22Rv1 (cell line): ENCODE results near the gene RAB11FIP2.

Experiments
- H3K27ac ChIP-seq: fragments of 450-650 bp; 2 replicates; pipeline ENCODE4 v1.5.1; 2017
- ZFX ChIP-seq: fragments of 450-650 bp; IDR thresholded peaks from 2 replicates; pipeline ENCODE4 v1.6.1; 2017; ENCODE audit warnings: antibody characterized with exemption, borderline replicate concordance
- TF ChIP-seq, protein P1 (sequence below): fragments of 450-650 bp; IDR thresholded peaks from 2 replicates; pipeline ENCODE4 v1.5.1; 2017; ENCODE audit warnings: mild to moderate bottlenecking

Gene RAB11FIP2

DNA sequence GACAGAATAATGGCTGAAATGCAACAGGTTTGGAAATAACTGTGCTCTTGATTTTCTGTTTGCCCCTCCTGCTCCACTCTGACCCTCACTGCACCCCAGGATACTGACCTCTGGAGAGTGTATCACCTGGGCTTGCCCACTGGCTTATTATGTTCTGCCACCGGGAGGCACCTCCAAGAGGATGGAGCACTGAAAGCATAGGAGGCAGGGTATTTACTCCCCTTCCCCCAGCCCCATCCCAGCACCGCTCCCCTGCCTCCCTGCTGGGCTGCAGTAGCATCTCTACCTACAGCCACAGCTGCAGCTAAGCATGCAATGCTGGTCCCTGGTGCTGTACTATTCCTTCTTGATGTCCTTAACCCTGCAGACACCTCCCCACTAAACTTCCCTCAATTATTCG is 26.4 kb downstream of the RAB11FIP2 start:
- no peak overlapping the region for H3K27ac ChIP-seq
- no peak for TF ChIP-seq ZFX
- TF ChIP-seq, protein P1, sequence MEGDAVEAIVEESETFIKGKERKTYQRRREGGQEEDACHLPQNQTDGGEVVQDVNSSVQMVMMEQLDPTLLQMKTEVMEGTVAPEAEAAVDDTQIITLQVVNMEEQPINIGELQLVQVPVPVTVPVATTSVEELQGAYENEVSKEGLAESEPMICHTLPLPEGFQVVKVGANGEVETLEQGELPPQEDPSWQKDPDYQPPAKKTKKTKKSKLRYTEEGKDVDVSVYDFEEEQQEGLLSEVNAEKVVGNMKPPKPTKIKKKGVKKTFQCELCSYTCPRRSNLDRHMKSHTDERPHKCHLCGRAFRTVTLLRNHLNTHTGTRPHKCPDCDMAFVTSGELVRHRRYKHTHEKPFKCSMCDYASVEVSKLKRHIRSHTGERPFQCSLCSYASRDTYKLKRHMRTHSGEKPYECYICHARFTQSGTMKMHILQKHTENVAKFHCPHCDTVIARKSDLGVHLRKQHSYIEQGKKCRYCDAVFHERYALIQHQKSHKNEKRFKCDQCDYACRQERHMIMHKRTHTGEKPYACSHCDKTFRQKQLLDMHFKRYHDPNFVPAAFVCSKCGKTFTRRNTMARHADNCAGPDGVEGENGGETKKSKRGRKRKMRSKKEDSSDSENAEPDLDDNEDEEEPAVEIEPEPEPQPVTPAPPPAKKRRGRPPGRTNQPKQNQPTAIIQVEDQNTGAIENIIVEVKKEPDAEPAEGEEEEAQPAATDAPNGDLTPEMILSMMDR: no peak

DNA sequence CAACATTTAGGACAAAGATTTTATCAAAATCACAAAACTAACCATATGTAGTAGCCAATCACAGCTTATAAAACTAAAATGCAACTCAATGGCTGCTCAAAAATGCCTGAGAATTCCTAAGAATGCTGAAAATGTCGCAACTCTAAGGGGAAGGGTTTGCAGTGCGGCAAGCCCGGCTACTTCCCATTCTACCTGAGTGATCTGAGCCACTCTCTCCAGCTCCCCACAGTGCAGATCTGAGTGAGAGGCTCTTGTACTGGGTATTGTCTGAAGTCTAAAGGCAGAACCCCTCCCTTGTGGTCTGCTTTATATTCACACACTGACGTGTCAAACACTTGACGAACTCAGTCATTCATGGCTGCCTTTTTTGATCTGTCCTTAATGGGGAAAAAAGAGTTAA is 28.9 kb downstream of the RAB11FIP2 start:
- TF ChIP-seq, protein P1: no peak
- H3K27ac ChIP-seq: no peak overlapping the region

DNA sequence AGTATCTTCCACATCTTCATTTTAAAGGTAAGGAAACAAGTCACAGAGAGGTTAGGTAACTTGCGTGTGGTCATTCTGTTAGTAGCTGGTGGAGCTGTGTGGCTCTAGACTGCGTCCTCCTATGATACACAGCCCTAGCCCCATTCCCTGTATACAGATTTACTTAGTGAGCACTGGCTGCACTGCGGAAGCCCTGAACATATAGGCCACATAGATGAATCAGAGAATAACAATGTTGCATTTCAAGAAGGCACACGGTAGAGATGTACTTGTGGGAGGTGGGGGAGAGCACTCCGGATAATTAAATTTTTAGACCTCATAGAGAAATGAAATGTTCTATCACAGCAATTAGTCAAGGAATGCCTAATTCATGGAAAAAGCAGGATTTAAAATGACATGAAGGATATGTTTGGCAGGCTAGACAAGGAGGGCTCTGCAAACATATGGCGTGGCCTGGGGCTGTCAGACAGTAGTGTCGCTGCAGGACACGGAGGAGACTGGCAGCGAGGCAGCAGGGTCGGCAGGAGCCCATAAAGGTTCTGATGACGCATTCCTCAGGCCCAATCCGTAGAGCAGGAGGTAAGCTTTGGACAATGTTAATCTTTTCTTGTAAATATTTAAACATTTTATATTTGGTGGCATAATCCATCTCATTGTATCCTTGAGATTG is 29.5 kb downstream of the RAB11FIP2 start:
- H3K27ac ChIP-seq: no peak overlapping the region
- TF ChIP-seq, protein P1: no peak
- TF ChIP-seq ZFX: no peak

DNA sequence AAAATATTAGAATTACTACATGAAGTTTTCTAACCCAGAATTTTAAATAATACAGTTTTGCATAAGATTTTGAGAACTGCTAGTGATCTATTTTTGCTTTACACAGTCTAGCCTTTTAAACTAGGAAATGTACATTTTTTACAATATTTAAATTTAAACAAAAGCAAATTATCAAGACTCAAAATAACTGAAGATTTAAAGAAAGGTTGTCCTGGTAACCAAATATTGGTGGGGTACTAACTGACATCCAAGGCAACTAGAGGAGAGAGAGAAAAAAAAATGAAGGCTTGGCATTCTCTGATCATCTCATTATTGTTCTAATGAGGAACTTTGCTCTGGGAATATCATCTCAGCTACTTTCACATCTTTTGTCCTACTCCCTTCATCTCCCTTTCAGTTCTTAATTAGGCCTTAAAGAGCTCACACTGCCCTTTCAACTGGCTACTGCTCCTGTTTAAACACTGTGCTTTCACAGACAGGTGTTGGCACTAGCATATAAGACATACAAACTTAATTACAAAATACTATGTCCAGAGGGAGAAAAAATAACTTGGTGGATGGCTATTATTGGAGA is 33.7 kb downstream of the RAB11FIP2 start:
- TF ChIP-seq, protein P1: no peak
- no peak for TF ChIP-seq ZFX
- H3K27ac ChIP-seq: no peak overlapping the region

DNA sequence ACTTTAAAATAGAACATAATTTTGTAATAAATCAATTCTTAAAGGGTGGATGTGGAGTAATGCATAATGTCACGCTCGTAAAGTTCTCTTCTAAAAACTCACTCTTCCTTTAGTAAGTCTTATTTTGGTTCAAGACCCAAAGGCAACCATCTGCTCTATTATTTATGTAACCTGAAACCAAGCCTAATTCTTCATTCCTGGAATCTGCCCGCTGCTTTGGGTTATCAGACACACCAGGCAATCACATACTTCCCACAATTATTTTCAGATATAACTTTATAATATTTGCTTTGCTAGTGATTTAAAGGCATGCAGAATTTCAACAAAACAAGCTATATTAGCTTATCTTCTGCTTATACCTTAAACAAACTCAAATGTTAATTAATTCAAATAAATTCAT is 39.0 kb downstream of the RAB11FIP2 start:
- H3K27ac ChIP-seq: no peak overlapping the region
- no peak for TF ChIP-seq ZFX
- TF ChIP-seq, protein P1: no peak

DNA sequence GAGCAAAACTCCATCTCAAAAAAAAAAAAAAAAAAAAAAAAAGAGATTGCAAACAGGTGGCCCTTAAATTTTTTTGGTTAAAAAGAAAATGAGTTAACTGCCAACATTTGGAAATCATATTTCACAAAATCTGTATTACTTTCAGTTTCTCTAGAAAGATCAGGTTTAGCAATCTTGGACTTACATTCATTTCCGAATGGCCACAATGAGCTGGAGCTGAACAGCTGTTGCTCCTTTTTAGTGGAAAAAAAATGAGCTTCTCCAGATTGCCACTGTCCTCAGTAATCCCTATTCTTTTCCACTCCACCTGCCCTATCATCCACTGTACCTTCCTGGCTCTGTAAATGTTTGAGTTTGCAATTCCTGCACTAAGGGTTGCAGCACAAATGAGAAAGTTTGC is 43.6 kb downstream of the RAB11FIP2 start:
- H3K27ac ChIP-seq: no peak overlapping the region
- TF ChIP-seq, protein P1: no peak
- no peak for TF ChIP-seq ZFX

DNA sequence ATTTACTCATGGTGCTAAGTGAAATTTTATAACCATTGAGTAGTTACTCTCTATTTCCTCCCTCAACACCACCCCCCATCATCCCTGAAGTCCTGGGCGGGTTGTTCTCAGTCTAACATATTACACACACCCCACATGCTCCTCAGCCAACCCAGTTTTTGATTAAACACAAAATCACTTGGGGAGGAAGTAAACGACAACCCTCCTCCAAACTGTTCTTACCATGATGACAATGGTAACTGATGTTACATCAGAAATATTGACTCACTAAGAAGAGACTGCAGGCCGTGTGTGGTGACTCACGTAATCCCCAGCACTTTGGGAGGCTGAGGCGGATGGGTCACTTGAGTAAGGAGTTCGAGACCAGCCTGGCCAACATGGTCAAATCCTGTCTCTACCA is 44.2 kb downstream of the RAB11FIP2 start:
- TF ChIP-seq ZFX: no peak
- TF ChIP-seq, protein P1: no peak
- no peak overlapping the region for H3K27ac ChIP-seq
